Breast epithelium (tissue), 4 donors: ENCODE results near the gene DIP2A. TPM values are rescaled to one million over a fixed set of nuclear protein-coding genes. Genes with fewer than 3 reads are reported as not detected.

Experiments used
- DNase-seq, 2 donors: peaks; one replicate each; pipeline ENCODE4 v3.0.0-alpha.2; 2019; ENCODE audit warnings: low spot score in 2 of 2
- H3K27ac ChIP-seq, 2 donors: fragments of 200-600 bp; sonication (generic) in 1 of 2; one replicate each; pipeline ENCODE4 v1.5.1; 2016 to 2019; ENCODE audit warnings: mild to moderate bottlenecking in 1 of 2
- H3K27me3 ChIP-seq, 2 donors: fragments of 200-600 bp; sonication (generic) in 1 of 2; one replicate each; pipeline versions ENCODE4 v1.5.1 to v1.6.0; 2017 to 2019; ENCODE audit warnings: control low read depth in 1 of 2, mild to moderate bottlenecking in 1 of 2
- H3K36me3 ChIP-seq: fragments of 200-600 bp; one replicate; pipeline ENCODE4 v1.5.1; 2019
- H3K4me1 ChIP-seq, 2 donors: fragments of 200-600 bp; sonication (generic); one replicate each; pipeline ENCODE4 v1.5.1; 2016 to 2019; ENCODE audit warnings: control low read depth in 1 of 2
- H3K4me3 ChIP-seq, 3 donors: fragments of 200-600 bp; sonication (generic); 1 replicate in 2 of 3; 2 replicates in 1 of 3; pipeline ENCODE4 v1.5.1; 2016 to 2019; ENCODE audit warnings: mild to moderate bottlenecking in 3 of 3, moderate library complexity in 2 of 3
- H3K9me3 ChIP-seq, 2 donors: fragments of 200-600 bp; sonication (generic) in 1 of 2; one replicate each; pipeline ENCODE4 v1.5.1; 2016 to 2019; ENCODE audit warnings: control low read depth in 1 of 2
- POLR2A ChIP-seq: fragments of 450-650 bp; IDR thresholded peaks from one replicate; pipeline ENCODE4 v1.6.1; 2016; ENCODE audit warnings: antibody characterized with exemption, mild to moderate bottlenecking, moderate library complexity
- POLR2AphosphoS5 ChIP-seq, 3 donors: sonication (generic); formaldehyde crosslinking; IDR thresholded peaks; one replicate each; pipeline ENCODE4 v1.6.1; 2017; ENCODE audit warnings: antibody characterized with exemption in 3 of 3
- intact Hi-C: fragments of 100-400 bp; cut with DNase I; formaldehyde crosslinking; loops from one replicate; pipeline ENCODE4 v1.15.1; 2023; ENCODE audit warnings: low total_unique reads
- total RNA-seq, 3 donors: library from RNA; depleted of rRNA; stranded (reverse); fragments of >200 nt; gene quantifications; one replicate each; pipeline ENCODE4 v1.1.0, GENCODE V29; 2016
- TF ChIP-seq, protein P1 (sequence below), 3 donors: fragments of 450-650 bp; IDR thresholded peaks; one replicate each; pipeline ENCODE4 v1.5.1; 2016 to 2017; ENCODE audit warnings: antibody characterized with exemption in 3 of 3, mild to moderate bottlenecking in 3 of 3, moderate library complexity in 3 of 3

Gene DIP2A
- total RNA-seq, 3 donors from 2014 or later: 32.6 to 43.9 (median 42.0) TPM

- intact Hi-C loops: no loop called here
These were observed 32.2 kb upstream of the DIP2A start for GRCh38 chr21:46426313-46427046.

DNA sequence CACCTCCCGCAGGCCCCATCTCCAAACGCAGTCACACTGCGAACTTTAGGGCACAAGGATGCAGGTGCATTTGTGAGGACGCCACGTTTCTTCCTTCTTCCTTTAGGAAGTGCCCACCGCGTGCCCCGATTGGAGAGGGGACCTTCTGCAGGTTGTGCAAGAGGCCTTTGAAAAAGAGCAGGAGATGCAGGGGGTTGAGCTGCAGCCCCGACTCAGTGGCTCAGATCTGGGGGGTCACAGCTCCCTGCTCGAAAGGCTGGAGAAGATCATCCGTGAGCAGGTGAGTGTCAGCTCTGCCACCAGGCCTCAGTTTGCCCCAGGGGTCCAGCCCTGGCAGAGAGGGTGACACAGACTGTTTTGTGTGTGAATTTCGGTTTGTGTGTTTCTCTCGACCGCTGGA lies 31.2 kb upstream of the DIP2A start:
- H3K36me3 ChIP-seq: peaks cover 9% of the 10 kb centered on the region
- DNase-seq: no peak
- H3K27me3 ChIP-seq: no peaks in the 10 kb centered on the region
- no peak overlapping the region for H3K4me3 ChIP-seq
- no peaks in the 10 kb centered on the region for H3K4me1 ChIP-seq
- TF ChIP-seq POLR2AphosphoS5 (IDR thresholded peaks at IDR 0.05) (no peak), POLR2A (no peak)
- TF ChIP-seq, protein P1, sequence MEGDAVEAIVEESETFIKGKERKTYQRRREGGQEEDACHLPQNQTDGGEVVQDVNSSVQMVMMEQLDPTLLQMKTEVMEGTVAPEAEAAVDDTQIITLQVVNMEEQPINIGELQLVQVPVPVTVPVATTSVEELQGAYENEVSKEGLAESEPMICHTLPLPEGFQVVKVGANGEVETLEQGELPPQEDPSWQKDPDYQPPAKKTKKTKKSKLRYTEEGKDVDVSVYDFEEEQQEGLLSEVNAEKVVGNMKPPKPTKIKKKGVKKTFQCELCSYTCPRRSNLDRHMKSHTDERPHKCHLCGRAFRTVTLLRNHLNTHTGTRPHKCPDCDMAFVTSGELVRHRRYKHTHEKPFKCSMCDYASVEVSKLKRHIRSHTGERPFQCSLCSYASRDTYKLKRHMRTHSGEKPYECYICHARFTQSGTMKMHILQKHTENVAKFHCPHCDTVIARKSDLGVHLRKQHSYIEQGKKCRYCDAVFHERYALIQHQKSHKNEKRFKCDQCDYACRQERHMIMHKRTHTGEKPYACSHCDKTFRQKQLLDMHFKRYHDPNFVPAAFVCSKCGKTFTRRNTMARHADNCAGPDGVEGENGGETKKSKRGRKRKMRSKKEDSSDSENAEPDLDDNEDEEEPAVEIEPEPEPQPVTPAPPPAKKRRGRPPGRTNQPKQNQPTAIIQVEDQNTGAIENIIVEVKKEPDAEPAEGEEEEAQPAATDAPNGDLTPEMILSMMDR (IDR thresholded peaks at IDR 0.05): no peak
- H3K27ac ChIP-seq: no peak overlapping the region
- intact Hi-C loops: no loop called here
- H3K9me3 ChIP-seq: no peaks in the 10 kb centered on the region

More at GRCh38 chr21:46426313-46427046, 32.2 kb upstream of the DIP2A start:
- Histone ChIP-seq H3K36me3 (peaks cover 9% of the 10 kb centered on the region), H3K27me3 (no peaks in the 10 kb centered on the region), H3K9me3 (no peaks in the 10 kb centered on the region), H3K4me3 (no peak overlapping the region), H3K4me1 (no peaks in the 10 kb centered on the region), H3K27ac (no peak overlapping the region)
- TF ChIP-seq, protein P1 (IDR thresholded peaks at IDR 0.05): no peak
- TF ChIP-seq POLR2AphosphoS5 (IDR thresholded peaks at IDR 0.05) (no peak), POLR2A (no peak)
- no peak for DNase-seq

DNA sequence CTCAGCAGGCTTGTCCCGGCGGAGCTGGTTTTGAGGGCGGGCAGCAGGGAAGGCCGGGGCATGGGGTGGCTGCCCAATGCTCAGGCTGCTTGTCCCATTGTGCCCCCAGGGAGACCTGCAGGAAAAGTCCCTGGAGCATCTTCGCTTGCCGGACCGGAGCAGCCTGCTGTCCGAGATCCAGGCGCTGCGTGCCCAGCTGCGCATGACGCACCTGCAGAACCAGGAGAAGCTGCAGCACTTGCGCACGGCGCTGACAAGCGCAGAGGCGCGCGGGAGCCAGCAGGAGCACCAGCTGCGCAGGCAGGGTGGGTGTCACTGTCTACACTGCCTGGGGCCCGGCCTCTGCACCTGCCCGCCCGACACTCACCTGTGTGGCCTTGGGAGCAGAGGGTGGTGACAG lies 30.4 kb upstream of the DIP2A start:
- H3K36me3 ChIP-seq: peaks cover 9% of the 10 kb centered on the region
- no peak overlapping the region for H3K27ac ChIP-seq
- no peaks in the 10 kb centered on the region for H3K4me1 ChIP-seq
- no peaks in the 10 kb centered on the region for H3K9me3 ChIP-seq
- no peak overlapping the region for H3K4me3 ChIP-seq
- no peak for DNase-seq
- intact Hi-C loops: no loop called here
- TF ChIP-seq POLR2AphosphoS5 (IDR thresholded peaks at IDR 0.05): no peak
- no peak for TF ChIP-seq POLR2A
- TF ChIP-seq, protein P1 (IDR thresholded peaks at IDR 0.05): no peak
- H3K27me3 ChIP-seq: no peaks in the 10 kb centered on the region

- H3K27ac ChIP-seq: no peak overlapping the region
- no peaks in the 10 kb centered on the region for H3K9me3 ChIP-seq
- no peaks in the 10 kb centered on the region for H3K4me1 ChIP-seq
- intact Hi-C loops: no loop called here
- no peak overlapping the region for H3K4me3 ChIP-seq
- H3K36me3 ChIP-seq: peaks cover 9% of the 10 kb centered on the region
- no peaks in the 10 kb centered on the region for H3K27me3 ChIP-seq
- DNase-seq: no peak
- TF ChIP-seq POLR2A (no peak), POLR2AphosphoS5 (IDR thresholded peaks at IDR 0.05) (no peak)
- TF ChIP-seq, protein P1 (IDR thresholded peaks at IDR 0.05): no peak
These were observed 29.5 kb upstream of the DIP2A start for GRCh38 chr21:46428987-46429710.
